Bronchial epithelial cell (primary cell): Measurements from ENCODE around the gene FRMPD1. TPM values are rescaled to one million over a fixed set of nuclear protein-coding genes. Genes with fewer than 3 reads are reported as not detected.

Experiments used
- DNase-seq: peaks from one replicate; pipeline ENCODE4 v3.0.0-alpha.2; 2010; ENCODE audit warnings: low read depth
- FAIRE-seq: peaks from 2 replicates; lab custom pipeline; 2011; peaks lifted over from hg19 to GRCh38; lab: Jason Lieb, UNC
- H3K27me3 ChIP-seq: 2 replicates; pipeline ENCODE4 v1.5.1; 2011; ENCODE audit warnings: low read length; ENCODE audit not compliant: control insufficient read depth, insufficient read depth
- H3K36me3 ChIP-seq: 2 replicates; pipeline ENCODE4 v1.5.1; 2011; ENCODE audit warnings: low read length; ENCODE audit not compliant: control insufficient read depth, insufficient read depth
- H3K4me3 ChIP-seq: 2 replicates; pipeline ENCODE4 v1.5.1; 2011; ENCODE audit warnings: mild to moderate bottlenecking, low read depth, low read length, control low read depth
- CTCF ChIP-seq: IDR thresholded peaks from 2 replicates; pipeline ENCODE4 v1.5.1; 2011; ENCODE audit warnings: mild to moderate bottlenecking, moderate library complexity, low read length, control low read depth, inconsistent platforms; ENCODE audit not compliant: insufficient read depth, severe bottlenecking
- total RNA-seq: library from RNA; depleted of rRNA; stranded (reverse); fragments of >200 nt; gene quantifications from 2 replicates; pipeline ENCODE4 v1.2.1, GENCODE V29; 2014

FRMPD1 gene
- total RNA-seq, 1 donor from 2014 or later, result not detected

DNA sequence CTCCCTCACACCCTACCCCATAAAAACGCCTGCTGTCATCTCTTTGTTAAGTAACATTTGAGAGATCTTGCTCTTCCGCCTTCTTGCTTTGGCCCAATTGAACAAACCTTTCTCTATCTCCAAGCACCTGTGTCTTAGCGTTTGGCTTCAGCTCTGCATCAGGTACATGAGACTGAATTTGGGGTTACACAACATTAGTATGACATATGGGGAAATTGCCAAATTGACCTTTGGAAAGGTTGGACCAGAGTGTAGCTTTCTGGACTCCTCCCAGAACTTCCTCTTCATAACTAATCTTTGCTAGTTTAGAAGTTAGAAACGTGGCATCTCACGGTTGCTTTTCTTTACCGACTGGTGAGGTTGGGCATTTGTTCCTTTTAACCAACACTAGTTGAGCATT is 137.6 kb downstream of the FRMPD1 start:
- FAIRE-seq, result no peak
- no peaks in the 10 kb centered on the region for H3K27me3 ChIP-seq
- no peak for TF ChIP-seq CTCF
- DNase-seq, result no peak
- no peaks in the 10 kb centered on the region for H3K36me3 ChIP-seq
- H3K4me3 ChIP-seq, result no peak overlapping the region

DNA sequence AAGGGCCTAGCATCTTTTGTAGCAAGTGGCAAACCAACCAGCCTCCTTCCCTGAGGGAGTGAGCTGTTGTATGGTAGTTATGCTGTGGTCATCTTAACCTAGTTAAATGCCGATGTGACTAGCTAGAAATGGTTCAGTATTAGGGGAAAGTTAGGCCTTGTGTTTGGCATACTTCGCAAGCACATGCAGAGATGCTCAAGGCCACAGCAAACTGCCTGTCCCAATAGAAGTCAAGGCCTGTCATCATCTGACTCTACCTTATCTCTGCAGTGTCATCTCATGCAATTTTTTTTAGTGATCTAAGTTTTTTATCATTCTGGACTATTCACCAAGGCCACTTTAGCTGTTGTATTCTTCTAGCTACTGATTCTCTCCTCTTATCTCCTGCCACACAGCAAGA is 139.3 kb downstream of the FRMPD1 start:
- H3K4me3 ChIP-seq, result no peak overlapping the region
- DNase-seq, result no peak
- no peak for FAIRE-seq
- no peaks in the 10 kb centered on the region for H3K27me3 ChIP-seq
- TF ChIP-seq CTCF, result no peak
- no peaks in the 10 kb centered on the region for H3K36me3 ChIP-seq

DNA sequence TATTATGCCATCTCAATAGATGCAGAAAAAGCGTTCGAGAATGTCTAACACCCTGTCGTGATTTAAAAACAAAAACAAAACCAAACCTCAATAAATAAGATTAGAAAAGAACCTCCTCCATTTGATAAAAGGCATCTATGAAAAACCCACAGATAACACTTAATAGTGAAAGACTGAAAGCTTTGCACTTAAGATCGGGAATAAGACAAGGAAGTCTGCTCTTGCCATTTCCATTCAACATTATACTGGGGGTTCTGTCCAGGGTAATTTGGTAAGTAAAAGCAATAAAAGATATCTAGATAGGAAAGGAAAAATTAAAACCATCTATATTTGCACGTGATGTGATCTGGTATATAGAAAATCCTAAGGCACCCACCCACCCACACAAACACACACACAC is 141.4 kb downstream of the FRMPD1 start:
- FAIRE-seq, result no peak
- no peak overlapping the region for H3K4me3 ChIP-seq
- DNase-seq, result no peak
- no peaks in the 10 kb centered on the region for H3K36me3 ChIP-seq
- H3K27me3 ChIP-seq, result no peaks in the 10 kb centered on the region
- TF ChIP-seq CTCF, result no peak

- DNase-seq, result no peak
- no peak for FAIRE-seq
Measured at GRCh38 chr9:37796232-37796631, 145.5 kb downstream of the FRMPD1 start.

More at GRCh38 chr9:37796232-37796631, 145.5 kb downstream of the FRMPD1 start:
- Histone ChIP-seq H3K27me3 (no peaks in the 10 kb centered on the region), H3K36me3 (no peaks in the 10 kb centered on the region), H3K4me3 (no peak overlapping the region)
- TF ChIP-seq CTCF, result no peak

Other genes starting within 250 kb of the FRMPD1 start
- 79.6 and 91.6 TPM in 2 replicates for gene GRHPR, start 228.3 kb upstream of the FRMPD1 start, total RNA-seq
- 8.2 and 8.6 TPM in 2 replicates for gene ZBTB5, start 185.5 kb upstream of the FRMPD1 start, total RNA-seq
- gene POLR1E, start 165.0 kb upstream of the FRMPD1 start, total RNA-seq, result 15.6 and 38.7 TPM in 2 replicates
- gene FBXO10, start 74.6 kb upstream of the FRMPD1 start, total RNA-seq, result 3.7 and 5.5 TPM in 2 replicates
- gene TOMM5, start 58.4 kb upstream of the FRMPD1 start, total RNA-seq, result 108 and 126 TPM in 2 replicates
- gene TRMT10B, start 102.9 kb downstream of the FRMPD1 start, total RNA-seq, result 3.2 TPM in 2 replicates
- 25.8 and 37.0 TPM in 2 replicates for gene EXOSC3, start 134.1 kb downstream of the FRMPD1 start, total RNA-seq
- gene DCAF10, start 149.8 kb downstream of the FRMPD1 start, total RNA-seq, result 24.7 and 29.5 TPM in 2 replicates